Bronchus fibroblast of lung (primary cell): Measurements from ENCODE around the gene MAGOHB. TPM values are rescaled to one million over a fixed set of nuclear protein-coding genes. Genes with fewer than 3 reads are reported as not detected.

Experiments
- total RNA-seq: library from RNA; depleted of rRNA; stranded (reverse); fragments of >200 nt; gene quantifications from 2 replicates; pipeline ENCODE4 v1.2.3, GENCODE V29; 2015

The MAGOHB gene
- 21.1 and 26.1 TPM in 2 replicates for total RNA-seq

DNA sequence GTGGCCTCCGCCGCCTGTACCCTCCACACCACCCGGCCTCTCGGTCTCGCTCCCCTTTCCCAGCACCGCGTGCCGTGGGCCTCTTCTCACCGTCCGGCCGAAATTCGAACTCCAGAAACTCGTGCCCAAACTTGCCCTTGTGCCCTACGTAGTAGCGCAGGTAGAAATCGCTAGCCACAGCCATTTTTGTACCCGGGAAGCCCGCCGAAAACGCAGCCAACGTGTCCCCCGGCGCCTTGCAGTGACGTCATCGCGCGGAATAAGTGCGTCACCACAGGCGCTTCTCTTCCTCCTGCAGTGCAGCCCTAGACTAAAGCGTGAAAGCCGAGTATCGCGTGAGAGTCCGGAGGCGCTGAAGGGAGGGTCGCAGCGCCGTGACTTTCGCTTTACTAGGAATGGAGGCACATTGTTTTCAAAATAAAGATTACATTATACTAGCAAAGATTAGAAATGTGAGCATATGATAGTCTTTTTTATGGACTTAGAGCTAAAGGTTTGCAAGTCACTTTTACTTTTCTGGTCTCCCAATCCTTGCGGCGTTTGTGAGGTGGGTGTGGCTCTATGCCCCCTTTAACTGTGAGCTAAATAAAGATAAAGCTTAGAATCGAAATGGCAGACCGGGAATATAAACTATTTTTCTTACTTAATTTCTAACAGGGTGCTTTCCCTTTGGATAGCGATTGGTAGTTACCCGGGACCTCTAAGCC lies at the start of gene MAGOHB:
MAGOHB (minus strand) TSS at position 261 of the 707 bp plus-strand sequence; CDS start at position 184, 77 bp downstream.

Other genes starting within 250 kb of the MAGOHB start
- not detected in 2 replicates for gene KLRK1, start 223.6 kb downstream of the MAGOHB start, total RNA-seq
- gene KLRC4, start 203.9 kb downstream of the MAGOHB start, total RNA-seq = not detected in 2 replicates
- not detected in 2 replicates for gene KLRC3, start 193.0 kb downstream of the MAGOHB start, total RNA-seq
- gene KLRC2, start 177.6 kb downstream of the MAGOHB start, total RNA-seq = not detected in 2 replicates
- not detected in 2 replicates for gene KLRC1, start 160.2 kb downstream of the MAGOHB start, total RNA-seq
- 0.30 and 0.50 TPM in 2 replicates for gene EIF2S3B, start 107.7 kb downstream of the MAGOHB start, total RNA-seq
- gene STYK1, start 60.4 kb upstream of the MAGOHB start, total RNA-seq = under 0.01 TPM in 1 of 2 replicates, not detected in the other
- gene YBX3, start 109.7 kb upstream of the MAGOHB start, total RNA-seq = 199 and 200 TPM in 2 replicates
- gene TAS2R7, start 189.0 kb upstream of the MAGOHB start, total RNA-seq = not detected in 2 replicates
- gene TAS2R8, start 193.7 kb upstream of the MAGOHB start, total RNA-seq = not detected in 2 replicates
- gene TAS2R9, start 196.6 kb upstream of the MAGOHB start, total RNA-seq = not detected in 2 replicates
- gene TAS2R10, start 212.7 kb upstream of the MAGOHB start, total RNA-seq = 0.67 TPM in 1 of 2 replicates, not detected in the other
- 0.34 and 1.3 TPM in 2 replicates for gene PRR4, start 235.9 kb upstream of the MAGOHB start, total RNA-seq